H1 (cell line): ENCODE results near the gene ARHGAP22. TPM values are rescaled to one million over a fixed set of nuclear protein-coding genes. Genes with fewer than 3 reads are reported as not detected.

Experiments used
- CTCF ChIA-PET: fragments of 300-600 bp; sonication (Branson Sonifier 250); formaldehyde crosslinking; loops from one replicate; lab custom pipeline; 2021; ENCODE audit not compliant: partially characterized antibody; lab: Charles Lee
- POLR2A ChIA-PET: fragments of 300-600 bp; sonication (Branson Sonifier 250); formaldehyde crosslinking; loops from one replicate; lab custom pipeline; 2021; ENCODE audit warnings: inconsistent platforms; ENCODE audit not compliant: partially characterized antibody; lab: Charles Lee
- DNase-seq, 2 experiments: peaks; one replicate each; pipeline versions ENCODE4 v3.0.0 to v3.0.0-alpha.2; 2010 to 2022; ENCODE audit warnings: low spot score in 2 of 2, low read depth in 1 of 2, mixed read lengths in 1 of 2
- FAIRE-seq: peaks from 2 replicates; lab custom pipeline; 2011; peaks lifted over from hg19 to GRCh38; lab: Jason Lieb, UNC
- H2AFZ ChIP-seq: 2 replicates; pipeline ENCODE4 v1.8.1; 2012; ENCODE audit warnings: low read length, inconsistent platforms
- H2AK5ac ChIP-seq: 2 replicates; pipeline ENCODE4 v1.6.1; 2013; ENCODE audit warnings: low read depth, low read length
- H2BK120ac ChIP-seq: replicated peaks from 2 replicates; pipeline ENCODE3; 2013; ENCODE audit warnings: low read depth, low read length, inconsistent platforms
- H2BK12ac ChIP-seq: 2 replicates; pipeline ENCODE4 v1.6.1; 2013; ENCODE audit warnings: low read depth, low read length
- H2BK15ac ChIP-seq: 2 replicates; pipeline ENCODE4 v1.6.1; 2013; ENCODE audit warnings: low read length
- H2BK20ac ChIP-seq: 2 replicates; pipeline ENCODE4 v1.6.1; 2013; ENCODE audit warnings: low read length
- H2BK5ac ChIP-seq: 2 replicates; pipeline ENCODE4 v1.6.1; 2013; ENCODE audit warnings: low read depth, low read length
- H3K14ac ChIP-seq: 2 replicates; pipeline ENCODE4 v1.6.1; 2013; ENCODE audit warnings: inconsistent platforms; ENCODE audit not compliant: insufficient read length
- H3K18ac ChIP-seq: 2 replicates; pipeline ENCODE4 v1.6.1; 2013; ENCODE audit warnings: low read length; ENCODE audit errors: extremely low read depth
- H3K23ac ChIP-seq: 2 replicates; pipeline ENCODE4 v1.6.1; 2013; ENCODE audit warnings: inconsistent platforms; ENCODE audit not compliant: insufficient read length
- H3K23me2 ChIP-seq: 2 replicates; pipeline ENCODE4 v1.6.1; 2013; ENCODE audit warnings: low read depth, low read length
- H3K27ac ChIP-seq: 2 replicates; pipeline ENCODE4 v1.6.1; 2011; ENCODE audit warnings: low read depth, low read length, inconsistent platforms
- H3K27me3 ChIP-seq, 4 experiments: replicated peaks in 1 of 4; 1 replicate in 1 of 4; 2 replicates in 3 of 4; pipeline versions ENCODE4 v1.6.1 to v1.8.1; 2011 to 2013; ENCODE audit warnings: low read length in 3 of 4, mild to moderate bottlenecking in 3 of 4, inconsistent platforms in 2 of 4, mixed read lengths in 2 of 4, moderate library complexity in 1 of 4; ENCODE audit not compliant: control insufficient read depth in 3 of 4, insufficient read depth in 3 of 4; ENCODE audit errors: extremely low read depth in 1 of 4
- H3K36me3 ChIP-seq, 4 experiments: 2 replicates each; pipeline versions ENCODE4 v1.6.1 to v1.8.1; 2011 to 2013; ENCODE audit warnings: mild to moderate bottlenecking in 4 of 4, low read length in 3 of 4, moderate library complexity in 2 of 4, control low read depth in 1 of 4, inconsistent platforms in 1 of 4; ENCODE audit not compliant: insufficient read depth in 4 of 4, control insufficient read depth in 2 of 4
- H3K4ac ChIP-seq: replicated peaks from 2 replicates; pipeline ENCODE3; 2013; ENCODE audit warnings: low read length, low read depth, mixed read lengths, inconsistent platforms; ENCODE audit not compliant: insufficient read length
- H3K4me1 ChIP-seq, 4 experiments: replicated peaks in 1 of 4; 1 replicate in 1 of 4; 2 replicates in 3 of 4; pipeline versions ENCODE4 v1.6.1 to v1.8.1; 2011 to 2013; ENCODE audit warnings: low read length in 3 of 4, inconsistent platforms in 2 of 4, mixed read lengths in 1 of 4; ENCODE audit not compliant: insufficient read depth in 4 of 4, control insufficient read depth in 3 of 4
- H3K4me2 ChIP-seq, 2 experiments: 2 replicates each; pipeline versions ENCODE4 v1.6.1 to v1.8.1; 2011 to 2013; ENCODE audit warnings: low read depth in 2 of 2, low read length in 2 of 2, control low read depth in 1 of 2, inconsistent platforms in 1 of 2, mild to moderate bottlenecking in 1 of 2; ENCODE audit not compliant: insufficient read depth in 1 of 2
- H3K4me3 ChIP-seq, 4 experiments: fragments of 200-600, 300-600 bp in 1 of 4; sonication (generic), shearing (Covaris generic), sonication (Bioruptor Twin) in 1 of 4; 2 replicates each; pipeline versions ENCODE4 v1.5.1 to v1.8.1; 2011 to 2016; ENCODE audit warnings: low read length in 4 of 4, low read depth in 3 of 4, control low read depth in 2 of 4, inconsistent platforms in 2 of 4, mild to moderate bottlenecking in 2 of 4, mixed read lengths in 1 of 4, moderate library complexity in 1 of 4; ENCODE audit not compliant: insufficient read depth in 2 of 4; ENCODE audit errors: extremely low read depth in 1 of 4
- H3K56ac ChIP-seq: replicated peaks from 2 replicates; pipeline ENCODE3; 2013; ENCODE audit warnings: low read depth, mild to moderate bottlenecking, mixed read lengths, low read length, inconsistent platforms; ENCODE audit not compliant: insufficient read length
- H3K79me1 ChIP-seq: 2 replicates; pipeline ENCODE4 v1.6.1; 2013; ENCODE audit warnings: low read depth, low read length, control low read depth
- H3K79me2 ChIP-seq, 2 experiments: 2 replicates each; pipeline versions ENCODE4 v1.6.1 to v1.8.1; 2012 to 2013; ENCODE audit warnings: low read length in 2 of 2, mild to moderate bottlenecking in 2 of 2, inconsistent platforms in 1 of 2; ENCODE audit not compliant: insufficient read depth in 2 of 2, control insufficient read depth in 1 of 2
- H3K9ac ChIP-seq, 4 experiments: replicated peaks in 1 of 4; 1 replicate in 1 of 4; 2 replicates in 3 of 4; pipeline versions ENCODE4 v1.6.1 to v1.8.1; 2011 to 2013; ENCODE audit warnings: low read depth in 3 of 4, low read length in 3 of 4, control low read depth in 2 of 4, mild to moderate bottlenecking in 2 of 4, moderate library complexity in 2 of 4, inconsistent platforms in 1 of 4; ENCODE audit errors: extremely low read depth in 1 of 4
- H3K9me3 ChIP-seq, 2 experiments: 2 replicates each; pipeline versions ENCODE4 v1.6.1 to v1.8.1; 2012 to 2013; ENCODE audit warnings: mild to moderate bottlenecking in 2 of 2, moderate library complexity in 2 of 2, control low read depth in 1 of 2, inconsistent platforms in 1 of 2, low read depth in 1 of 2, low read length in 1 of 2, mixed read lengths in 1 of 2; ENCODE audit not compliant: insufficient read depth in 2 of 2
- H4K20me1 ChIP-seq, 2 experiments: replicated peaks in 1 of 2; 2 replicates each; pipeline versions ENCODE3 to v1.8.1; 2011 to 2013; ENCODE audit warnings: inconsistent platforms in 2 of 2, low read length in 2 of 2, mild to moderate bottlenecking in 1 of 2; ENCODE audit not compliant: insufficient read depth in 2 of 2, control insufficient read depth in 1 of 2
- H4K5ac ChIP-seq: 2 replicates; pipeline ENCODE4 v1.6.1; 2013; ENCODE audit warnings: low read length, low read depth, mixed read lengths, inconsistent platforms; ENCODE audit not compliant: insufficient read length
- H4K8ac ChIP-seq: 2 replicates; pipeline ENCODE4 v1.8.0; 2013; ENCODE audit warnings: mild to moderate bottlenecking, moderate library complexity, low read length, inconsistent platforms; ENCODE audit not compliant: insufficient read depth; ENCODE audit errors: extremely low read depth
- H4K91ac ChIP-seq: replicated peaks from 2 replicates; pipeline ENCODE3; 2013; ENCODE audit warnings: low read length, mixed read lengths, inconsistent platforms; ENCODE audit not compliant: insufficient read length
- CBX8 ChIP-seq: fragments of 300-800, 300-1000 bp; sonication (generic); IDR thresholded peaks from 2 replicates; pipeline ENCODE4 v1.7.1; 2016; ENCODE audit warnings: low read depth, low read length, borderline replicate concordance
- SAP30 ChIP-seq: fragments of 300-600 bp; sonication (generic); IDR thresholded peaks from 2 replicates; pipeline ENCODE4 v1.7.1; 2012; ENCODE audit warnings: low read length, moderate library complexity, mild to moderate bottlenecking, inconsistent platforms; ENCODE audit not compliant: insufficient read depth, insufficient replicate concordance
- TAF7 ChIP-seq: optimal IDR thresholded peaks from 2 replicates; pipeline ENCODE3; 2011; ENCODE audit warnings: low read depth, mild to moderate bottlenecking, inconsistent platforms, low read length, moderate library complexity, borderline replicate concordance
- WGBS, 2 experiments: shearing (Covaris generic) in 1 of 2; methylation state at CpG; one replicate each; pipeline versions ENCODE4 v1.1.6 to v1.1.7; 2013 to 2015; ENCODE audit warnings: low lambda C conversion rate in 2 of 2, mixed read lengths in 2 of 2, inconsistent platforms in 1 of 2, low coverage in 1 of 2, missing lambda C conversion rate in 1 of 2; ENCODE audit not compliant: insufficient replicate concordance in 2 of 2, insufficient coverage in 1 of 2, insufficient read length in 1 of 2; ENCODE audit errors: extremely low coverage in 1 of 2, missing lambda C conversion rate in 1 of 2; 5-methylcytosine and 5-hydroxymethylcytosine counted together
- polyA plus RNA-seq, 7 experiments: library from polyadenylated mRNA; depleted of rRNA in 3 of 7; stranded (reverse) in 5 of 7; unstranded in 2 of 7; fragments of >200 nt in 5 of 7; fragments of 200-250 nt in 2 of 7; gene quantifications; 1 replicate in 5 of 7; 2 replicates in 1 of 7; 4 replicates in 1 of 7; pipeline versions ENCODE4 v1.2.1 to v1.2.3, GENCODE V29; 2011 to 2013; ENCODE audit warnings: missing spikeins in 2 of 7, mixed read lengths in 2 of 7
- total RNA-seq: library from RNA; stranded (reverse); fragmentation: NEBNext Ultra II Directional; extraction: Animal tissue kit (Norgen Biotek cat#: 25700); gene quantifications from 2 replicates; pipeline ENCODE4 v1.2.1, GENCODE V29; 2021

The ARHGAP22 gene
- total and polyA plus RNA-seq, 2 of the 8 experiments (the other 6 are each of a cell fraction or from before 2014, with no cell fraction given) = 3.6 to 11.2 TPM

- no peak overlapping the region for H2BK20ac ChIP-seq
- H3K4me1 ChIP-seq = no peaks in the 10 kb centered on the region
- H2BK120ac ChIP-seq = no peak overlapping the region
- H3K27me3 ChIP-seq = no peaks in the 10 kb centered on the region
- H3K9me3 ChIP-seq = no peaks in the 10 kb centered on the region
- ChIA-PET POLR2A (no interaction called here), CTCF (interaction anchor here (0.5 to 6.2 kb wide), 7 partner anchors 9 to 464 kb away, joined by 3 to 44 read pairs (median 8); no protein-coding TSS in a partner anchor)
- H2BK12ac ChIP-seq = no peak overlapping the region
- no peak overlapping the region for H4K8ac ChIP-seq
- DNase-seq = no peak
- H3K36me3 ChIP-seq = no peaks in the 10 kb centered on the region
- H3K23me2 ChIP-seq = peaks cover 4% of the 10 kb centered on the region; the same call in 1 of the 2 replicates
- H3K79me1 ChIP-seq = no peaks in the 10 kb centered on the region
- no peak overlapping the region for H3K56ac ChIP-seq
- no peak overlapping the region for H3K9ac ChIP-seq
- H2AFZ ChIP-seq = no peak overlapping the region
- no peak overlapping the region for H3K18ac ChIP-seq
- H3K79me2 ChIP-seq = no peaks in the 10 kb centered on the region
- H4K91ac ChIP-seq = no peak overlapping the region
- WGBS, 2 experiments = 90% methylated on average over 5 of the region's 5 CpGs; no CpG with 5 or more reads in 1 of the 2 experiments
- no peak overlapping the region for H3K23ac ChIP-seq
- no peak overlapping the region for H2BK15ac ChIP-seq
- no peaks in the 10 kb centered on the region for H4K20me1 ChIP-seq
- H2AK5ac ChIP-seq = no peak overlapping the region
- no peak overlapping the region for H4K5ac ChIP-seq
- H3K4ac ChIP-seq = no peak overlapping the region
- no peak overlapping the region for H3K4me3 ChIP-seq
- FAIRE-seq = no peak
- no peak overlapping the region for H3K14ac ChIP-seq
- H2BK5ac ChIP-seq = no peak overlapping the region
- no peak overlapping the region for H3K4me2 ChIP-seq
- no peak overlapping the region for H3K27ac ChIP-seq
- no peak for TF ChIP-seq SAP30
- no peak for TF ChIP-seq TAF7
- TF ChIP-seq CBX8 = no peak
These were observed 18.8 kb upstream of the ARHGAP22 start for GRCh38 chr10:48623607-48624132.
